ENCODE results near the gene CDK19.

Gene CDK19

DNA sequence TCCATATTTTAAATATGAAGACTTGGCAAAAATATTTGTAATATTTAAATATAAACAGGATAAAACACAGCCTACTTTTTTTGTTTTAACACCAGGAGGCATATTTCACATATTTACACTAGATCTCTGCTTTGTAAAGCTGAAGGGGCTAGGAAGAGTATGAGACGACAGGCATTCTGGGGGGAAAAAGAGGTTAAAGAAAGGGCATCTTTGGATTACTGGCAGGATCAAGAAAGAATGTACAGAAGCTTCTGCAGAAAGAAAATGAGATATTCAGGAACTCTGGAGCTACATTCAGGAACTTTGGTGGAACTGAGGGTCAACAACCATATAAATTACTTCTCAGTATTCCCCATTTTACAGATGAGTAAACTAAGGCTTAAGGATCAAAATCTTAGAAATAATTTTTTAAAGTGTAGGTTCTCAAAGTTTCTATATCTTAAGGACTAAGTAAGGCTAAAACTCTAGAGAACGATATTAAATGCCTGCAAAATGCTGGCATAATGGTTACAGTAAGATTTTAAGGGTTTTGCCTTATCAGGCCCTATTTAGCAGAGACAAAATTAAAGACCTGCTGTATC is 156.5 kb downstream of the CDK19 start:
- no peak for DNase-seq (ENCODE audit: low spot score)

DNA sequence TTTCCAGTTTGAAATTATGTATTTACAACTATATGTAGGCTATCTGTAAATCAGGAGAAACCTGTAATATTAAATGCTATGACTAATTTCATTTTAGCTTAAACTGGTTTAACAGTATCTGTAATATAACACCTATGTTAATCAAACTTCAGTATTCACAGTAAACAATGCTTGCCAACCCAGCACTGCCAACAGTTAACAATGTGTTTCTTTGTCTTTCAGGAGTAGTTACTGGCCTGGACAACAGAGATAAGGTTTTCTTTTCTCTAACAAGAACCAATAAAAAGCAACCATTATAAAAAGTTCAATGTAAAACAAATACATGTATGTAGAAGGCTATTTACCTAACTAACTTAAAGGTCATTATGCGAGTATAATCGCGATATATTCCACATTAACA is 158.8 kb downstream of the CDK19 start:
- no peak for DNase-seq (ENCODE audit: low spot score)

GRCh38 chr6:110655821-110656220 is 159.4 kb downstream of the CDK19 start:
- DNase-seq (ENCODE audit: low spot score): no peak

- DNase-seq (ENCODE audit: low spot score): no peak
Measured at GRCh38 chr6:110654096-110654820, 161.0 kb downstream of the CDK19 start.

GRCh38 chr6:110653381-110653780 is 161.9 kb downstream of the CDK19 start:
- no peak for DNase-seq (ENCODE audit: low spot score)

GRCh38 chr6:110652520-110652919 is 162.7 kb downstream of the CDK19 start:
- no peak for DNase-seq (ENCODE audit: low spot score)

- DNase-seq (ENCODE audit: low spot score): no peak
Measured at GRCh38 chr6:110650755-110651154, 164.5 kb downstream of the CDK19 start.

GRCh38 chr6:110649704-110650103 is 165.6 kb downstream of the CDK19 start:
- DNase-seq (ENCODE audit: low spot score): no peak

- no peak for DNase-seq (ENCODE audit: low spot score)
Measured at GRCh38 chr6:110646951-110647910, 168.0 kb downstream of the CDK19 start.

- DNase-seq (ENCODE audit: low spot score): no peak
Measured at GRCh38 chr6:110646419-110646698, 168.9 kb downstream of the CDK19 start.

- no peak for DNase-seq (ENCODE audit: low spot score)
Measured at GRCh38 chr6:110645685-110646418, 169.4 kb downstream of the CDK19 start.

- DNase-seq (ENCODE audit: low spot score): no peak
Measured at GRCh38 chr6:110643175-110643574, 172.1 kb downstream of the CDK19 start.

- no peak for DNase-seq (ENCODE audit: low spot score)
Measured at GRCh38 chr6:110642711-110643110, 172.6 kb downstream of the CDK19 start.

DNA sequence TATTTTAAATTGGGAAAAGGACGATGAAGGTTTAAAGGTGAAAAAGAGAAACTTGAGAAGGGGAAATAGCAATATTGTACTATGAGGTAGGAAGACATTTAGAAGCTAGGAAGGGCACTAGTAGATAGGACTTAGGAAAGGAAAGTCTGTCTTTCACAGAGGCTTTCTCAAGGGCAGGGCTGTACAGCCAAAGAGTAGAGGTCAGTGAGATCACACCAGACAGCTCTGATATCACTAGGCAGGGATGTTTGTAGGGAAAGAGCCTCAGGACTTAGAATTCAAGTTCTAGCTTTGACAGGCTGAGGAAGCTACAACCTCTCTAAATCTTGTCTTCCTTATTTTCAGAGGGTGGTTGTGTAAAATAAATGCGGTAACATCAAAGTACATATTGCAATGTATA is 178.5 kb downstream of the CDK19 start:
- no peak for DNase-seq (ENCODE audit: low spot score)

GRCh38 chr6:110635096-110635495 is 180.2 kb downstream of the CDK19 start:
- no peak for DNase-seq (ENCODE audit: low spot score)

DNA sequence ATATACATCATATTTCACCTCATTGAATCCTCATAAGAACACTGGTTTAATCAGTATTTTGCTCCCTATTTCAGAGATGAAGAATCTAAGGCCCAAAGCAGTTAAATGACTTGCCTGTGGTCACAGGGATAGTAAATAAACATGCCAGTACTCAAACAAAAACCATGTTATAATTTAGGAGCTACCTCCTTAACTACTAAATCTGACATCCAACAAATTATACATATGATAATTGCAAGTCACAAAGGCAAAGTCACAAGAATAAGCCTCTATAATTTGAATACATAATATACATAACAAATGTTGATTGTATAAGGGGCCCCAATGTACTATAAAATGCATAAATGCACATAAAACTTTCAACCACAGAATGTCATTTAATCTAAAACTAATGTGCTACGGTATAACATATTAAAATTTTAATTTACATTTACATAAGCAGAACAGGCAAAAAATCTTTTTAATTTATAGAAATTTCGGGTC is 181.5 kb downstream of the CDK19 start:
- DNase-seq (ENCODE audit: low spot score): no peak

DNA sequence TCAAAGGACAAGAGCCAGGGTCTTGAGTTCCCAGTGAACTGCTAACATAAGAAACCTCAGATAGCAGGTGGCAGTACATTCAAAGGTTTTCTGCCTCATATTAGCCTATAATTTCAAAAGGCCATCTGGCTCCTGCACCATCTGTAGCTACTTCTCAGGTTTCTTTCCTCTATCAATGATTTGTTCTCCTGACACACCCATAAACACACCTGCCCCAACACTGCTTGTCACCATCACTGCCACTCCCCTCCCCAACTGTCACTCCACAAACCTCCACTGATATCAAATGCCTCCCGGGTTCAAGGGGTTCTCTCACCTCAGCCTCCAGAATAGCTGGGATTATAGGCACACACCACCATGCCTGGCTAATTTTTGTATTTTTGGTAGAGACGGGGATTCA is 186.1 kb downstream of the CDK19 start:
- no peak for DNase-seq (ENCODE audit: low spot score)

- DNase-seq (ENCODE audit: low spot score): peak; percentile 30
Measured at GRCh38 chr6:110628330-110628729, 186.9 kb downstream of the CDK19 start.

DNA sequence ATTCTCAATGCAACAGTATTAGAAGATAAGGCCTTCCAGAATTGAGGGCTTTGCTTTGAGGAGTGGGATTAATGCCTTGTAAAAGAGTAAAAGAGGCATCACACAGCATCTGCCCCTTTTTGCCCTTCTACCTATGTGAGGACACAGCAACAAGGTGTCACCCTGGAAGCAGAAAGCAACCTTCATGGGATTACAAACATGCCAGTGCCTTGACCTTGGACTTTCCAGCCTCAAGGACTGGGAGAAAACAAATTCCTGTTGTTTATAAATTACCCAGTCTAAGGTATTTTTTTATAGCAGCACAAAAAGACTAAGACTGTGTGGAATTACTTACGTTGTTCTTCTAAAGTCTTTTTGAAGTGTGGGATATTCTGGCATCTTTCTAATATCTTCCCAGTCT is 188.8 kb downstream of the CDK19 start:
- DNase-seq (ENCODE audit: low spot score): no peak

DNA sequence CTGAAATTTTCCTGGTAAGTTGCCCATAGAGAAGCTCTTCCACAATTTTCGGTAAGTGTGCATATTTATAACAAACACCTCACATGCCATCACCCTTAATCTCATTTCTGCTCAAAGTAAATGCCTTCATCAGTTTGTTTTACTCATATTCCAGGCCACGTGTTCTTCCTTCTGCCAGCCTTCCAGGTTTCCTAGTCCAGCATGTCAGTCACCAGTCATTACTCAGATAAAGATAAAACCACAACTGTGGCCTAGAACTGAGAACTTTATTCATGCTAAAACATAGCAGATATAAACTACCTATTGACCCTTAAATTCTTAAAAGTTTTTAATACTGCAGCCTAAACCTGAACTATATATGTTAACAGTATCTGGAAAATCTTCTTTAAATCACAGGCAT is 189.4 kb downstream of the CDK19 start:
- no peak for DNase-seq (ENCODE audit: low spot score)

GRCh38 chr6:110622912-110623578 is 192.2 kb downstream of the CDK19 start:
- DNase-seq (ENCODE audit: low spot score): no peak

GRCh38 chr6:110621061-110621460 is 194.2 kb downstream of the CDK19 start:
- DNase-seq (ENCODE audit: low spot score): no peak
